A549 (cell line): ENCODE measurements around the gene ROBO1. TPM values are rescaled to one million over a fixed set of nuclear protein-coding genes. Genes with fewer than 3 reads are reported as not detected.

Source experiments
- ATAC-seq, 2 experiments: fragments of 200-7000 bp in 1 of 2; fragments of >200 bp in 1 of 2; cut with Nextera tagmentation in 1 of 2; cut with Tn5 transposase in 1 of 2; 3 replicates each; pipeline versions ENCODE4 v1.8.0 to v1.9.1; 2018 to 2020; ENCODE audit warnings: mild to moderate bottlenecking in 1 of 2, moderate library complexity in 1 of 2
- CTCF ChIA-PET: fragments of 300-600 bp; sonication (Branson Sonifier 250); formaldehyde crosslinking; extraction: SDS; loops from one replicate; lab custom pipeline; 2021; ENCODE audit warnings: antibody characterized with exemption, inconsistent platforms; lab: Yijun Ruan, JAX
- POLR2A ChIA-PET: fragments of 350-600 bp; formaldehyde crosslinking; extraction: SDS; loops from one replicate; lab custom pipeline; 2021; ENCODE audit warnings: antibody characterized with exemption, inconsistent platforms; lab: Yijun Ruan, JAX
- DNase-seq, 2 experiments: peaks; one replicate each; pipeline versions ENCODE4 v3.0.0 to v3.0.0-alpha.2; 2011 to 2016; ENCODE audit warnings: low read depth in 1 of 2, low spot score in 1 of 2
- FAIRE-seq: peaks from 2 replicates; lab custom pipeline; 2011; peaks lifted over from hg19 to GRCh38; lab: Jason Lieb, UNC
- H3K27ac ChIP-seq, 2 experiments: fragments of >200 bp; sonication (Bioruptor Twin); formaldehyde crosslinking; 3 replicates each; pipeline ENCODE4 v1.5.1; 2016 to 2017
- H3K4me1 ChIP-seq: fragments of >200 bp; sonication (Bioruptor Twin); formaldehyde crosslinking; 3 replicates; pipeline ENCODE4 v1.6.1; 2016
- H3K4me2 ChIP-seq: fragments of >200 bp; sonication (Bioruptor Twin); formaldehyde crosslinking; 3 replicates; pipeline ENCODE4 v1.6.1; 2016
- H3K4me3 ChIP-seq: fragments of >200 bp; sonication (Bioruptor Twin); formaldehyde crosslinking; 3 replicates; pipeline ENCODE4 v1.5.1; 2016
- H3K9me3 ChIP-seq: fragments of >200 bp; sonication (Bioruptor Twin); formaldehyde crosslinking; 3 replicates; pipeline ENCODE4 v1.6.1; 2016
- EHF ChIP-seq: fragments of 250-450 bp; sonication (Bioruptor Pico); IDR thresholded peaks from 2 replicates; pipeline ENCODE4 v1.5.0; 2020; ENCODE audit warnings: mild to moderate bottlenecking
- EHMT2 ChIP-seq: fragments of 200-600 bp; sonication (generic); IDR thresholded peaks from 2 replicates; pipeline ENCODE4 v1.6.1; 2016; ENCODE audit warnings: antibody characterized with exemption, low read depth, mild to moderate bottlenecking, moderate library complexity
- EP300 ChIP-seq, 2 experiments: fragments of >200 bp; sonication (Bioruptor Twin); formaldehyde crosslinking; IDR thresholded peaks; 2 replicates in 1 of 2; 3 replicates in 1 of 2; pipeline ENCODE4 v1.6.1; 2016 to 2017
- FOSL2 ChIP-seq, 2 experiments: fragments of 450-650 bp in 1 of 2; fragments of >200 bp in 1 of 2; sonication (Bioruptor Twin) in 1 of 2; formaldehyde crosslinking; IDR thresholded peaks; 2 replicates each; pipeline versions ENCODE4 v1.5.0 to v1.6.1; 2016 to 2020; ENCODE audit warnings: mild to moderate bottlenecking in 1 of 2, moderate library complexity in 1 of 2
- FOXS1 ChIP-seq: fragments of 250-450 bp; sonication (Bioruptor Pico); IDR thresholded peaks from 2 replicates; pipeline ENCODE4 v1.5.0; 2020; ENCODE audit warnings: mild to moderate bottlenecking, moderate library complexity
- HDAC2 ChIP-seq: fragments of 200-600 bp; sonication (generic); IDR thresholded peaks from 2 replicates; pipeline ENCODE4 v1.6.1; 2016
- HEYL ChIP-seq: fragments of 250-450 bp; sonication (Bioruptor Pico); IDR thresholded peaks from 2 replicates; pipeline ENCODE4 v1.8.0; 2021; ENCODE audit warnings: mild to moderate bottlenecking, moderate library complexity
- JUN ChIP-seq, 2 experiments: fragments of >200 bp; sonication (Bioruptor Twin); formaldehyde crosslinking; IDR thresholded peaks; 2 replicates in 1 of 2; 3 replicates in 1 of 2; pipeline ENCODE4 v1.6.1; 2016 to 2017
- JUNB ChIP-seq: fragments of >200 bp; sonication (Bioruptor Twin); formaldehyde crosslinking; IDR thresholded peaks from 2 replicates; pipeline ENCODE4 v1.6.1; 2016
- KDM1A ChIP-seq: fragments of 200-600 bp; sonication (generic); IDR thresholded peaks from 2 replicates; pipeline ENCODE4 v1.6.1; 2016; ENCODE audit warnings: low read depth, mild to moderate bottlenecking
- KDM5A ChIP-seq: fragments of 200-600 bp; sonication (generic); IDR thresholded peaks from 2 replicates; pipeline ENCODE4 v1.6.1; 2016; ENCODE audit warnings: antibody characterized with exemption, mild to moderate bottlenecking
- MAZ ChIP-seq: fragments of 150-350 bp; IDR thresholded peaks from 2 replicates; pipeline ENCODE4 v1.6.1; 2014; ENCODE audit warnings: antibody characterized with exemption, low read depth, low read length, borderline replicate concordance
- NR3C1 ChIP-seq: fragments of >200 bp; sonication (Bioruptor Twin); formaldehyde crosslinking; IDR thresholded peaks from 3 replicates; pipeline ENCODE4 v1.6.1; 2017
- PHF8 ChIP-seq: fragments of 200-600 bp; sonication (generic); IDR thresholded peaks from 2 replicates; pipeline ENCODE4 v1.6.1; 2016; ENCODE audit warnings: low read depth, mild to moderate bottlenecking, antibody characterized with exemption, moderate library complexity, borderline replicate concordance
- POLR2A ChIP-seq: IDR thresholded peaks from 2 replicates; pipeline ENCODE4 v1.6.1; 2012; ENCODE audit warnings: mild to moderate bottlenecking, low read length
- POLR2AphosphoS2 ChIP-seq: conservative IDR thresholded peaks from 2 replicates; pipeline ENCODE4 v1.6.1; 2012; ENCODE audit warnings: low read length, improper control_type of control experiment, inconsistent platforms
- RCOR1 ChIP-seq: fragments of 150-350 bp; IDR thresholded peaks from 2 replicates; pipeline ENCODE4 v1.6.1; 2014; ENCODE audit warnings: antibody characterized with exemption, low read length, low read depth
- RFX5 ChIP-seq: fragments of 450-650 bp; IDR thresholded peaks from 2 replicates; pipeline ENCODE4 v1.7.1; 2014; ENCODE audit warnings: antibody characterized with exemption, mild to moderate bottlenecking, moderate library complexity
- SMC3 ChIP-seq: fragments of >200 bp; sonication (Bioruptor Twin); formaldehyde crosslinking; IDR thresholded peaks from 3 replicates; pipeline ENCODE4 v1.6.1; 2018; ENCODE audit warnings: inconsistent platforms
- TP53 ChIP-seq: fragments of 250-450 bp; sonication (Bioruptor Pico); IDR thresholded peaks from 2 replicates; pipeline ENCODE4 v1.5.0; 2021; ENCODE audit warnings: mild to moderate bottlenecking, moderate library complexity
- ZFP36 ChIP-seq: fragments of 450-650 bp; IDR thresholded peaks from 2 replicates; pipeline ENCODE4 v1.6.1; 2014; ENCODE audit warnings: borderline replicate concordance; ENCODE audit not compliant: partially characterized antibody
- WGBS: methylation state at CpG from one replicate; pipeline ENCODE4 v1.1.6; 2017; ENCODE audit errors: missing lambda C conversion rate; 5-methylcytosine and 5-hydroxymethylcytosine counted together
- polyA plus RNA-seq, 4 experiments: library from polyadenylated mRNA; depleted of rRNA in 3 of 4; stranded (reverse); fragments of >200 nt; fragmentation: RNase III in 1 of 4; extraction: RNeasy Plus Mini Kit Qiagen cat#74134 plus additional on column Dnase treatment in 1 of 4; gene quantifications; 2 replicates in 3 of 4; 3 replicates in 1 of 4; pipeline ENCODE4 v1.2.3, GENCODE V29; 2011 to 2017
- TF ChIP-seq, protein P1 (sequence below): fragments of >200 bp; sonication (Bioruptor Twin); formaldehyde crosslinking; IDR thresholded peaks from 3 replicates; pipeline ENCODE4 v1.6.1; 2016
- TF ChIP-seq, protein P2 (sequence below): fragments of >200 bp; sonication (Bioruptor Twin); formaldehyde crosslinking; IDR thresholded peaks from 3 replicates; pipeline ENCODE4 v1.5.1; 2016
- TF ChIP-seq, protein P3 (sequence below): fragments of 250-450 bp; sonication (Bioruptor Pico); IDR thresholded peaks from 2 replicates; pipeline ENCODE4 v1.5.0; 2021; ENCODE audit warnings: mild to moderate bottlenecking, moderate library complexity, borderline replicate concordance
- TF ChIP-seq, protein P4 (sequence below): IDR thresholded peaks from 2 replicates; pipeline ENCODE4 v1.6.1; 2012

The ROBO1 gene
- polyA plus RNA-seq, 2 of the 4 experiments (the other 2 are of a cell fraction): 25.3 to 35.6 TPM

DNA sequence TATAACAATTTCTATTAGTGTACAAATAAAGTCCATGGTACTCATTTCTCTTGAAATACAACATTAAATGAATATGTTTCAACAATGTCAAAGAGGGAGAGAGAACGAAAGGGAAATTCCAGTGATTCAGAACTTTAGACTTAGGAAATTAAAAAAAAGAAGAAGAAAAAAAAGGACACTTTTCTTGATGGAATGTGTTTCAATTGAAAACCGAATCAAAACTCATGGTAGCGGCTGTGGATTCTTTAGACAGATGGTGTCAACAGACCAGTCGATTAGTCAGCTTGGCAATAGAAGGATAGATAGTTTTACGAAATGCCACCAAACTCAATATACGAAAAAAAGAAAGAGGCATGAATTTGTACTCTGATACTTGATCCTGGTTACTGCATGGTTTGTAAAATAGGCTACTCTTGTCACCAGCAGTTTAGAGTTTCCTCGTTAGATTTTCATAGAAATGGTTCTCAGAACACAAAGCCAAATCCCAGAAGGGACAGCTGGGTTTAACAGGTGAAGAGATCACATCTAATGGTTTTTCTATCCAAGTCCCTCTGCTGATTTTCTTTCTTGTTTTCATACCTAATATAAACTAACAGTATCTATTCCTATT lies 793.5 kb downstream of the ROBO1 start:
- ATAC-seq (no peak), DNase-seq (no peak), FAIRE-seq (no peak)
- H3K9me3 ChIP-seq: no peaks in the 10 kb centered on the region
- ChIA-PET POLR2A (no interaction called here), CTCF (interaction anchor here (1.0 to 1.4 kb wide), 3 partner anchors 15 to 73 kb away, joined by 3 read pairs; no protein-coding TSS in a partner anchor)
- H3K4me3 ChIP-seq: no peak overlapping the region
- H3K27ac ChIP-seq: peak overlapping the region; percentile 3 to 17; a peak in 1 of 6 replicates
- TF ChIP-seq, protein P1, sequence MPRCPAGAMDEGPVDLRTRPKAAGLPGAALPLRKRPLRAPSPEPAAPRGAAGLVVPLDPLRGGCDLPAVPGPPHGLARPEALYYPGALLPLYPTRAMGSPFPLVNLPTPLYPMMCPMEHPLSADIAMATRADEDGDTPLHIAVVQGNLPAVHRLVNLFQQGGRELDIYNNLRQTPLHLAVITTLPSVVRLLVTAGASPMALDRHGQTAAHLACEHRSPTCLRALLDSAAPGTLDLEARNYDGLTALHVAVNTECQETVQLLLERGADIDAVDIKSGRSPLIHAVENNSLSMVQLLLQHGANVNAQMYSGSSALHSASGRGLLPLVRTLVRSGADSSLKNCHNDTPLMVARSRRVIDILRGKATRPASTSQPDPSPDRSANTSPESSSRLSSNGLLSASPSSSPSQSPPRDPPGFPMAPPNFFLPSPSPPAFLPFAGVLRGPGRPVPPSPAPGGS: no peak
- TF ChIP-seq ZFP36: no peak
- H3K4me2 ChIP-seq: peak overlapping the region; percentile 66
- peaks cover 14% of the 10 kb centered on the region; the same call in 2 of the 3 replicates for H3K4me1 ChIP-seq
- 24% methylated on average over 7 of the region's 7 CpGs for WGBS

DNA sequence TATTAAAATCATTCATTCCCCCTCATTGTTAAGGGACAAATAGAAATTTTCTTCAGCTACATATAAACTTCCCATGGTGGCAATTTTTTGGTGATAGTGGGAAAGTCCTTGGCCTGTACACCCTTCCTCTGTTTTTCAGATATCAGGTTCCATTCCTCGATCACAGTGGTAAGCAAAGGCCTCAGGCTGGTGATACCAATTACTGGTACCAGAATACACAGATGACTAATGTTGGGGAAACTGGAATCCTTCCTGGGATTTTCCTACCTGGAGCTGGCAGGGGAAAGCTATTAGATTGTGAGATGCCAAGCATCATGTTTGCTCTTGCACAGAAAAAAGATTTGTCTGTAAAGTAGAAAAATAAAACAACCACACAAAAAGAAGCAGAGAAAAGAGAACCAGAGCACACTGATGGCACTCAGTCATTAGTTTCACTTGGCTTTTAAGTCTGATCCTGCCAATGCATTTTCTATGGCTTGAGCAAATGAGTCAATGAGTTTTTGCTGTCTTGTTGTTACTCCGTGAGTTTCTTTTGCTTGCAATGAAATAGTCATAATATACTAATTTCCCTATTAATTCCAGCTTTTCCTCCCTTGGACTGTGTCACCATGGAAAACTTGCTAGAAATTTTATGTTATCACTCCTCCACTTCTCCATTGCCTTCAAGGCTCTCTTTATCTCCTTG lies 795.0 kb downstream of the ROBO1 start:
- ChIA-PET CTCF (interaction anchor here (1.2 kb wide), 1 partner anchor 46 kb away, joined by 3 read pairs; no protein-coding TSS in a partner anchor), POLR2A (no interaction called here)
- FAIRE-seq: no peak

DNA sequence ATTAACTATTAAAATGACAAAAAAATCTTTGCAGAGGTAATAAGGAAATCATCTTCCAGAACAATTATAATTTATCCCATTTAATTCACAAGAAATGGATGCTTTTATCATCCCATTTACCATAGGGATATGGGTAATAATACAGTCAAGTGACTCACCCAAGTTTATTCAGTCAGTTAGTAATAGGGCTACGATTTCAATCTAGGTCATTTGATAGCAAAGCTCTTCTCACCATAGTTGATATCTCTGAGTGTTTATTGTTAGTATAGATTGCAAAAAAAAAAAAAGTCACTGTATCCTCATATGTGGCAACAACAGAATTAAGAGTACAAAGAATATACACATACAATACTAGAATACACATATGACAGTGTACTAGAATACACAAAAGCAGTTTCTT lies 797.1 kb downstream of the ROBO1 start:
- FAIRE-seq (no peak), ATAC-seq (no peak), DNase-seq (no peak)
- Histone ChIP-seq H3K4me1 (peaks cover 7% of the 10 kb centered on the region; the same call in 1 of the 3 replicates), H3K4me3 (no peak overlapping the region), H3K27ac (no peak overlapping the region), H3K4me2 (no peak overlapping the region), H3K9me3 (no peaks in the 10 kb centered on the region)
- WGBS: 14% methylated on average over 1 of the region's 1 CpG
- POLR2A ChIA-PET: no interaction called here
- CTCF ChIA-PET: no interaction called here
- TF ChIP-seq HEYL (no peak), PHF8 (no peak), POLR2A (no peak), MAZ (no peak), KDM1A (no peak), JUN (IDR thresholded peaks at IDR 0.05) (no peak), HDAC2 (no peak), KDM5A (no peak), FOXS1 (CRISPR knock-in tag) (no peak), NR3C1 (no peak), JUNB (no peak), EHF (CRISPR knock-in tag) (no peak), RFX5 (no peak), EHMT2 (no peak)
- TF ChIP-seq, protein P2, sequence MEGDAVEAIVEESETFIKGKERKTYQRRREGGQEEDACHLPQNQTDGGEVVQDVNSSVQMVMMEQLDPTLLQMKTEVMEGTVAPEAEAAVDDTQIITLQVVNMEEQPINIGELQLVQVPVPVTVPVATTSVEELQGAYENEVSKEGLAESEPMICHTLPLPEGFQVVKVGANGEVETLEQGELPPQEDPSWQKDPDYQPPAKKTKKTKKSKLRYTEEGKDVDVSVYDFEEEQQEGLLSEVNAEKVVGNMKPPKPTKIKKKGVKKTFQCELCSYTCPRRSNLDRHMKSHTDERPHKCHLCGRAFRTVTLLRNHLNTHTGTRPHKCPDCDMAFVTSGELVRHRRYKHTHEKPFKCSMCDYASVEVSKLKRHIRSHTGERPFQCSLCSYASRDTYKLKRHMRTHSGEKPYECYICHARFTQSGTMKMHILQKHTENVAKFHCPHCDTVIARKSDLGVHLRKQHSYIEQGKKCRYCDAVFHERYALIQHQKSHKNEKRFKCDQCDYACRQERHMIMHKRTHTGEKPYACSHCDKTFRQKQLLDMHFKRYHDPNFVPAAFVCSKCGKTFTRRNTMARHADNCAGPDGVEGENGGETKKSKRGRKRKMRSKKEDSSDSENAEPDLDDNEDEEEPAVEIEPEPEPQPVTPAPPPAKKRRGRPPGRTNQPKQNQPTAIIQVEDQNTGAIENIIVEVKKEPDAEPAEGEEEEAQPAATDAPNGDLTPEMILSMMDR: no peak
- TF ChIP-seq, protein P3, sequence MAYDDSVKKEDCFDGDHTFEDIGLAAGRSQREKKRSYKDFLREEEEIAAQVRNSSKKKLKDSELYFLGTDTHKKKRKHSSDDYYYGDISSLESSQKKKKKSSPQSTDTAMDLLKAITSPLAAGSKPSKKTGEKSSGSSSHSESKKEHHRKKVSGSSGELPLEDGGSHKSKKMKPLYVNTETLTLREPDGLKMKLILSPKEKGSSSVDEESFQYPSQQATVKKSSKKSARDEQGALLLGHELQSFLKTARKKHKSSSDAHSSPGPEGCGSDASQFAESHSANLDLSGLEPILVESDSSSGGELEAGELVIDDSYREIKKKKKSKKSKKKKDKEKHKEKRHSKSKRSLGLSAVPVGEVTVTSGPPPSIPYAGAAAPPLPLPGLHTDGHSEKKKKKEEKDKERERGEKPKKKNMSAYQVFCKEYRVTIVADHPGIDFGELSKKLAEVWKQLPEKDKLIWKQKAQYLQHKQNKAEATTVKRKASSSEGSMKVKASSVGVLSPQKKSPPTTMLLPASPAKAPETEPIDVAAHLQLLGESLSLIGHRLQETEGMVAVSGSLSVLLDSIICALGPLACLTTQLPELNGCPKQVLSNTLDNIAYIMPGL (CRISPR knock-in tag): no peak
- TF ChIP-seq, protein P1: no peak

More for the DNA sequence above, 795.0 kb downstream of the ROBO1 start:
- TF ChIP-seq NR3C1: no peak
- TF ChIP-seq, protein P2: no peak
- TF ChIP-seq FOSL2 (IDR thresholded peaks at IDR 0.05): no peak
- TF ChIP-seq FOSL2 (CRISPR knock-in tag; IDR thresholded peaks at IDR 0.05): no peak
- no peak for TF ChIP-seq RCOR1
- TF ChIP-seq SMC3: no peak
- TF ChIP-seq, protein P4, sequence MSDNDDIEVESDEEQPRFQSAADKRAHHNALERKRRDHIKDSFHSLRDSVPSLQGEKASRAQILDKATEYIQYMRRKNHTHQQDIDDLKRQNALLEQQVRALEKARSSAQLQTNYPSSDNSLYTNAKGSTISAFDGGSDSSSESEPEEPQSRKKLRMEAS: no peak
- TF ChIP-seq EP300 (IDR thresholded peaks at IDR 0.05): no peak
- TF ChIP-seq TP53 (CRISPR knock-in tag): no peak
- no peak for TF ChIP-seq POLR2AphosphoS2
- no peak for TF ChIP-seq KDM1A
- no peak for TF ChIP-seq EHMT2
- no peak for DNase-seq
- H3K9me3 ChIP-seq: no peaks in the 10 kb centered on the region
- WGBS: 29% methylated on average over 2 of the region's 2 CpGs
- no peak overlapping the region for H3K4me2 ChIP-seq
- no peak for ATAC-seq
- peaks cover 8% of the 10 kb centered on the region; the same call in 1 of the 3 replicates for H3K4me1 ChIP-seq
- peak overlapping the region in 1 of 2 experiments; percentile 23; a peak in 1 of 6 replicates for H3K27ac ChIP-seq
- H3K4me3 ChIP-seq: no peak overlapping the region
